Measurements from ENCODE around the gene NR3C2.

Gene NR3C2

GRCh38 chr4:148171596-148171995 lies 270.6 kb downstream of the NR3C2 start:
- no peak for TF ChIP-seq CTCF (IDR thresholded peaks at IDR 0.05)

- no peak for TF ChIP-seq CTCF (IDR thresholded peaks at IDR 0.05)
Observed at GRCh38 chr4:148170408-148171365, 271.5 kb downstream of the NR3C2 start.

GRCh38 chr4:148166132-148166591 lies 276.1 kb downstream of the NR3C2 start:
- TF ChIP-seq CTCF (IDR thresholded peaks at IDR 0.05): no peak

- TF ChIP-seq CTCF (IDR thresholded peaks at IDR 0.05): no peak
Observed at GRCh38 chr4:148164557-148164956, 277.7 kb downstream of the NR3C2 start.

GRCh38 chr4:148162991-148163390 lies 279.2 kb downstream of the NR3C2 start:
- TF ChIP-seq CTCF (IDR thresholded peaks at IDR 0.05): no peak

- TF ChIP-seq CTCF (IDR thresholded peaks at IDR 0.05): no peak
Observed at GRCh38 chr4:148162519-148162918, 279.7 kb downstream of the NR3C2 start.

- TF ChIP-seq CTCF (IDR thresholded peaks at IDR 0.05): no peak
Observed at GRCh38 chr4:148161601-148162000, 280.6 kb downstream of the NR3C2 start.
